ENCODE measurements around the gene SLCO3A1.

- TF ChIP-seq CTCF (IDR thresholded peaks at IDR 0.05) (no peak), POLR2A (IDR thresholded peaks at IDR 0.05) (no peak)
Observed at GRCh38 chr15:92035961-92036360, 182.5 kb downstream of the SLCO3A1 start.

Data from adrenal gland (tissue), 5 donors.